ENCODE data around the gene ZP2.

DNA sequence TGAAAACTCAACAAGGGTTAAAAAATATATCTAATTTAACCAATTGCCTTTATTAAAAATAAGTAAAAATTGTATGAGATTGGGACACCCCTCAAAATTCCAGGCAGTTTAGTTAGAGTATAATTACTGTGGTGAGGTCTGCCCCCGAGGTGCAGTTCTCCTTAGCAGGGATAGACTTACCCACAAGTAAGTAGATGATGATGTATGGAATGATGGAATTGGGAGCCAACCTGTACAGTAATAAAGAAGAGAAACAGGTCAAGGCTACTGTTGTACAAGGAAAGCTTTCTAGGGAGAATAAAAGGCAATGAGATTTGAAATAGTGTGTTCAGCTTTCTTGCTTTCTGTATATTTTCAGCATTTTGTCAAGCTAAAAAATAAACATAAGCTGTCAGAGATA, 51.1 kb downstream of the ZP2 start:
- TF ChIP-seq CTCF (IDR thresholded peaks at IDR 0.05) (no peak), POLR2A (IDR thresholded peaks at IDR 0.05) (no peak)

Measured in testis (tissue), 2 donors.